IPS-18c (cell line): Measurements from ENCODE around the gene POLR2I.

Experiments used
- H3K4me3 ChIP-seq: 2 replicates; pipeline ENCODE4 v1.7.0; 2013; ENCODE audit warnings: low read depth, mild to moderate bottlenecking, low read length, moderate library complexity; ENCODE audit not compliant: insufficient read depth
- H3K9me3 ChIP-seq: one replicate; pipeline ENCODE4 v1.6.1; 2013; ENCODE audit warnings: mild to moderate bottlenecking, low read length, moderate library complexity; ENCODE audit not compliant: control insufficient read depth, insufficient read depth

The POLR2I gene

DNA sequence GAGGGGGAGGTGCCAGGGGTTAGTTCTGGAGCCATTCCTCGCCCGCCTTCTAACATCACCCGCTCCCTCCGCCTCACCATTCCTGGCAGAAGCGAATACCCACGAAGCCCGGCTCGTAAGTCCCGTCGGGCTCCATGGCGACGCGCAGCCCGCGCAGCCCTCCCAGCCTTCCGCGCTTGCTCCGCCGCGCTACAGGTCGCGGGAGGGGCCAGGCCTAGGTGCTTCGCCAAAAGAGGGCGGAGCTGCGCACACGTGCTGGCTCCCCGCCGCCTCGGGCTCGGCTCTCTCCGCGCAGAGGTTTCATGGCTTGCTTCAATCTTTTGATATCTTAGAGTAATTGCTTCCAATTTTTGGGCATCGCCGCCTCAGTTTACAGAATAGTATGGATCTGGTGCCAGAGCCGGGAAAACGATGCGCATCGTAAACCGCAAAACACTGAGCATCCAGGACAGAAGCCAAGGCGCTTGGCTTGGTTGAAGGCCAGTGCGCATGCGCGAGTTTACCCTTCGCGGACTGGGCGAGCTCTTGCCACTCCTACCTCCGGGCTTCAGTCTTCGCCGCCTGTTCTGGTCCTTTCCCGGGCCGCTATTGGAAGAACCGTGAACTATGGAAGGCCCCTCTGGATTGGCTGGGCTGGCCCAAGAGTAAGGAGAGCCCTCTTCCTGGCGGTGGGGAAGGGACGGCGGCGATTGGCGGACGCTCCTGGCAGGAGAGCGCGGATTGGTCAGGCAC, at the start of gene POLR2I:
Gene POLR2I, minus strand, starts transcription at position 155 of the 732 bp plus-strand sequence. Its CDS starts 19 bp downstream, at position 136.
- Histone ChIP-seq H3K9me3 (no peaks in the 10 kb centered on the region), H3K4me3 (peak within 1 kb of the TSS; percentile 88)

DNA sequence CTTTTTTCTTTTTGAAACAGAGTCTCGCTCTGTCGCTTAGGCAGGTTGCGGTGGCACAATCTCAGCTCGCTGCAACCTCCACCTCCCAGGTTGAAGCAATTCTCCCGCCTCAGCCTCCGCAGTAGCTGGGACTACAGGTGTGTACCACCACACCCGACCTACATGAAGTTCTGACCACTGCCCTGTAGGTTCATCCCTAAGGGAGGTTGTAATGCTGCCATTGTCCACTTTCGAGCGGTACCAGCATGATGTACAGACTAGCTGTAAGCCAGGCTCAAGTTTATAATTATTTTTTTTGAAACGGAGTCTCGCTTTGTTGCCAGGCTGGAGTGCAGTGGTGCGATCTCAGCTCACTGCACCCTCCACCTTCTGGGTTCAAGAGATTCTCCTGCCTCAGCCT, 49.1 kb upstream of the POLR2I start:
- Histone ChIP-seq H3K4me3 (no peak overlapping the region), H3K9me3 (no peaks in the 10 kb centered on the region)

GRCh38 chr19:36160821-36161596, 46.3 kb upstream of the POLR2I start:
- Histone ChIP-seq H3K9me3 (no peaks in the 10 kb centered on the region), H3K4me3 (no peak overlapping the region)

DNA sequence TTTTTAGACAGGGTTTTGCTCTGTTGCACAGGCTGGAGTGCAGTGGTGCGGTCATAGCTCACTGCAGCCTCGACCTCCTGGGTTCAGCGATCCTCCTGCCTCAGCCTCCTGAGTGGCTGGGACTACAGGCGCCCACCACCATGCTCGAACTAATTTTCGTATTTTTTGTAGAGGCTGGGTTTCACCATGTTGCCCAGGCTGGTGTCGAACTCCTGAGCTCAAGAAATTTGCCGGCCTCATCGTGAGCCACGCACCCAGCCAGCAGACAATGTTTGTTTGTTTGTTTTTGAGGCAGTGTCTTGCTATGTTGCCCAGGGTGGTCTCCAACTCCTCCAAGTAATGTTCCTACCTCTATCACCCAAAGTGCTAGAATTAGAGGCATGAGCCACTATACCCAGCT, 38.5 kb upstream of the POLR2I start:
- no peaks in the 10 kb centered on the region for H3K9me3 ChIP-seq
- H3K4me3 ChIP-seq = no peak overlapping the region

GRCh38 chr19:36152352-36153091, 37.8 kb upstream of the POLR2I start, which contains the start of gene COX7A1:
COX7A1 (minus strand) TSS chr19:36152447; CDS start chr19:36152407, 40 bp downstream.
- Histone ChIP-seq H3K4me3 (peak within 1 kb of the TSS; percentile 20; the same call in 1 of the 2 replicates), H3K9me3 (no peaks in the 10 kb centered on the region)

DNA sequence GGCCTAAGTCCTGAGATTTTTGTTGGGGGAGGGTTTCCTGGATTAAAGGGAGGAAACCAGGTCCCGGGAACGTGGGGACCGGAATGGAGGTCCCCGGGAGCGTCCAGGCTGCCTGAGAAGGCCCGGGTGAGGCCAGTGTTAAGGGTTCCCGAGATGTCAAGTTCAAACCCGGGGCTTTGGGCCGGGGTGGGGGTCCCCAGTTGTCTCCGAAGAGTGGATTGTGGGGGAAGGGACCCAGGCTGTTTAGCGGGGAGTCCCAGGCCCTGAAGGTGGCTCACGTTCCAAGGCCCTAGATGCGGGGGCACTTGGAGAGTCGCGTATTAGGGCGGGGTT, 37.3 kb upstream of the POLR2I start:
- H3K4me3 ChIP-seq = peak overlapping the region; percentile 6; the same call in 1 of the 2 replicates
- no peaks in the 10 kb centered on the region for H3K9me3 ChIP-seq

GRCh38 chr19:36151144-36152018, 36.7 kb upstream of the POLR2I start:
- H3K9me3 ChIP-seq = no peaks in the 10 kb centered on the region
- peak overlapping the region; percentile 6; the same call in 1 of the 2 replicates for H3K4me3 ChIP-seq

- no peaks in the 10 kb centered on the region for H3K9me3 ChIP-seq
- H3K4me3 ChIP-seq = no peak overlapping the region; the same call in 1 of the 2 replicates
Measured at GRCh38 chr19:36150586-36150985, 35.9 kb upstream of the POLR2I start.

DNA sequence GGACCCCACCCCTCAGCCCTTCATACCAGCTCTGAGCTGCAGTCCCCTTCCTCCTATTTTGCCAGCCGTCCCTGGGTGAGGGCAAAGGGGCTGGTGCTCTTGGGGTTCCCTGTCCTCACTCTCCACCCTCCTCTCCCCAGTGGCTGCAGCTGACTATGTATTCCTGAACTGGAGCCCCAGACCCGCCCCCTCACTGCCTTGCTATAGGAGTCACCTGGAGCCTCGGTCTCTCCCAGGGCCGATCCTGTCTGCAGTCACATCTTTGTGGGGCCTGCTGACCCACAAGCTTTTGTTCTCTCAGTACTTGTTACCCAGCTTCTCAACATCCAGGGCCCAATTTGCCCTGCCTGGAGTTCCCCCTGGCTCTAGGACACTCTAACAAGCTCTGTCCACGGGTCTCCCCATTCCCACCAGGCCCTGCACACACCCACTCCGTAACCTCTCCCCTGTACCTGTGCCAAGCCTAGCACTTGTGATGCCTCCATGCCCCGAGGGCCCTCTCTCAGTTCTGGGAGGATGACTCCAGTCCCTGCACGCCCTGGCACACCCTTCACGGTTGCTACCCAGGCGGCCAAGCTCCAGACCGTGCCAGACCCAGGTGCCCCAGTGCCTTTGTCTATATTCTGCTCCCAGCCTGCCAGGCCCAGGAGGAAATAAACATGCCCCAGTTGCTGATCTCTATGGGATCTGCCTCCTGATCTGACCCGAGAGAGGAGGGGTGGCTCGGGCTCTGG, 35.2 kb upstream of the POLR2I start:
- Histone ChIP-seq H3K4me3 (no peak overlapping the region), H3K9me3 (no peaks in the 10 kb centered on the region)

- Histone ChIP-seq H3K9me3 (peaks cover 4% of the 10 kb centered on the region), H3K4me3 (no peak overlapping the region)
Measured at GRCh38 chr19:36144624-36145023, 29.9 kb upstream of the POLR2I start.

DNA sequence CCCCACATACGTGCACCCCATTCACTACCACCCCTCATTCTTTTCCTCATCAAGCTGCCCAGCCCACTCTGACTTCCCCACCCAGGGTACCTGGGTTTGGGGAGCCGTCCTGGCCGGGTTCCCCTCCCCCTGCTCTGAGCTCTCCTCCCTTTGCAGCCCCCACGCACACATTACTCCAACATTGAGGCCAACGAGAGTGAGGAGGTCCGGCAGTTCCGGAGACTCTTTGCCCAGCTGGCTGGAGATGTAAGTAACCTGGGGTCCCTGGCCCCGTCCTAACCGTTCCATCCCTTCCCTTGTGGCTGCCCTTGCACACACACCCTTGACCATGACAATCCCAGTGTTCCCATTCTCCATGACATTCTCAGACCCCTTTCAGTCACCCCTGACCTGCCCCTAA, 27.8 kb upstream of the POLR2I start:
- Histone ChIP-seq H3K4me3 (no peak overlapping the region), H3K9me3 (peaks cover 4% of the 10 kb centered on the region)

- H3K9me3 ChIP-seq = peaks cover 4% of the 10 kb centered on the region
- no peak overlapping the region for H3K4me3 ChIP-seq
Measured at GRCh38 chr19:36142046-36142445, 27.4 kb upstream of the POLR2I start.

DNA sequence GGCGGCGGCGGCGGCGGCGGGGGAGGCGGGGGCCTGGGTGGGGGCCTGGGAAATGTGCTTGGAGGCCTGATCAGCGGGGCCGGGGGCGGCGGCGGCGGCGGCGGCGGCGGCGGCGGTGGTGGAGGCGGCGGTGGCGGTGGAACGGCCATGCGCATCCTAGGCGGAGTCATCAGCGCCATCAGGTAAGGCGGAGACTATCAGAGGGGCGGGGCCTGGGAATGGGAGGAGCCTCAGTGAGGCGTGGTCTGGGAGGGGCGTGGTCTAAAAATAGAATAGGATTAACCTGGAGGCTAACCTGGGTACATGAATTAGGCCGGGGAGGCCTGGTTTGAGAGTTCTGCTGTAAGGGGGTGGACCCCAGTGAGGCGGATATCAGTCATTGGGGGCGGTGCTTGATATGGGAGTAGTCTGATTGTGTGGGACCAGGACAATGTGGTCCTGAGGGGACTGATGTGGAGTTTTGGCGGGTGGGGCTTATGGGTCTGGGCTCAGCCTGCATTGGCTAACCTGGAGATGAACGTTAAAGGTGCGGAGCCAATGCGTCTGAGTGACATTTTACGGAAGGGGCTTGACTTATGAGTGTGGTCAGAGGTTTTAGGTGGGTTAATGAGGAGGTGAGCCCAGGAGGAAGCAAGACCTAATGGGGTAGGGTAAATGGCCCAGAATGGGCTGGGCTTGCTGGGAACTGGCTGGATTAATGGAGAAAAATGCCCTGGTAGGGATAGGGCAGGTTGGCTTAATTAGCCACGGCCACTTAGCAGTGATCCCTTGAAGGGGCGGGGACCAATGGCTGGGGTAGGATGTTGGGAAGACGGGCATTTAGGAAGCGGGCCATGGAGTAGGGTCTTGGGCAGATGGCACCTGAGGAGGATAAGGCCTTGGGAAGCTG, 26.6 kb upstream of the POLR2I start:
- H3K4me3 ChIP-seq = peak overlapping the region; percentile 97
- H3K9me3 ChIP-seq = peaks cover 4% of the 10 kb centered on the region

DNA sequence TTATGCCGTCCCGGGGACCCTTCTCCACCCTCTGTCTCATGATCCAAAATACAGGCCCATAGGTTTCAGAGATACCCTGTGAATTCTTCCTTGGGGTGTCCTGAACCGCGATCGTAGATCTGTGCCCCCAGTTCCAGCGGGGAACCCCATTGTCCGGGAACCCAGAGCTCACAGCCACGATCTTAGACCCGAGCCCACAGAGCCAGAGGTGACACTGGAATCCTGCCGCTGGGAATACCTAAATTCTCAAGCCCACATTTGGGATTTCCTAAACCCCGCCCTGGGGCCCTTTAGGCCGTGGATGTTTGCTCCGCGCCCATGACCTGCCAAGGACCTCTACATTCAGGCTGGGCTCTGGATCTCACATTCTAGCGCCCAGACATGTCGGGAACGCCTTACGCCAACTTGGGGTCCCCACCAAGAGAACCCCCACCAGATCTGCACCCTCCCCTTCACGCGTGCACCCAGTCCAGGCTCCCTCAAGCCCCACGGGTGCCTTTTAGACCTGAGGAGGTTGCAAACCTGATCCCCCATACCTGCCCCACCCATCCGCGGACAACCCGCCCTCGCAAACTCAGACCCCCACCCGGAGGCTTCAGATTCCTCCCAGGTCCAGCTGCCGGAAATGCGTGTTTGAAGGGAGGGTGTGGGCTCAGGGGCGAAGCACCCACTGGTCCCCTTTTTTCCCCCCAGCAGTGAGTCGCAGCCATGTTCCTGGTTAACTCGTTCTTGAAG, 25.8 kb upstream of the POLR2I start:
- H3K9me3 ChIP-seq = peaks cover 4% of the 10 kb centered on the region

More for the DNA sequence above, 25.8 kb upstream of the POLR2I start:
- H3K4me3 ChIP-seq = peak overlapping the region; percentile 97
